Measurements from ENCODE around the gene CACNA1D.

DNA sequence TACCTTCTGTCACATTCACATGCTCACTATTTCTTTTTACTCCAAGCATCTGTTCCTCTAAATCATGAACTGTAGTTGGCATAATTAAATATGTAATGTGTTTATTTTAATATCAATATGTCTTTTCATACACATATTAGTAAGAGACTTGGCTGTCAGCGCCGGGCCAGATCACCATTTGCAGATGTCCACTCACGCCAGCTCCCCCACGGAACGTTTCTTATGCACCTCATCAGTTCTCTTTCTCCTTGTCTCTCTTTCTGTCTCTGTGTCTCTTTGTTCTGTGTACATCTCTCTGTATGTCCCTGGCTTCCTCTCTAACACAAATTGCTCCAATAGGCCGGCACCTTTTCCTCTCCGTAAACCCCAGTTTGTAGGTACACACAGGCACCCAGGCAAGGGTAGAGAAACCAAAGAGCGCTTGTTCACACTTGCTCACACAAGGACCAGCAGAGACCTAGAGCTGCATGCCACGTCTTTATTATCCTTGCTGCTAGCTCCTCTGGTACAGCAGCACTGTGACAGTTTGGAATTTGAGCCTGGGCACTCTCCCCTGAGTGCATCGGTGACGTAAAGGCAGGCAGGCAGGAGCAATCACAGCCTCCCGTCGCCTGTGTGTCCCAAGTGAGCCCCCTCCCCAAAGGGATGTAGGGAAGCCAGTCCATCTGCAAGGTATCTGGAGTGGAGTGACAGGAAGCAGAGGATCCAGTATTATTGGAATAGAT lies 40.4 kb downstream of the CACNA1D start:
- TF ChIP-seq, protein P1, sequence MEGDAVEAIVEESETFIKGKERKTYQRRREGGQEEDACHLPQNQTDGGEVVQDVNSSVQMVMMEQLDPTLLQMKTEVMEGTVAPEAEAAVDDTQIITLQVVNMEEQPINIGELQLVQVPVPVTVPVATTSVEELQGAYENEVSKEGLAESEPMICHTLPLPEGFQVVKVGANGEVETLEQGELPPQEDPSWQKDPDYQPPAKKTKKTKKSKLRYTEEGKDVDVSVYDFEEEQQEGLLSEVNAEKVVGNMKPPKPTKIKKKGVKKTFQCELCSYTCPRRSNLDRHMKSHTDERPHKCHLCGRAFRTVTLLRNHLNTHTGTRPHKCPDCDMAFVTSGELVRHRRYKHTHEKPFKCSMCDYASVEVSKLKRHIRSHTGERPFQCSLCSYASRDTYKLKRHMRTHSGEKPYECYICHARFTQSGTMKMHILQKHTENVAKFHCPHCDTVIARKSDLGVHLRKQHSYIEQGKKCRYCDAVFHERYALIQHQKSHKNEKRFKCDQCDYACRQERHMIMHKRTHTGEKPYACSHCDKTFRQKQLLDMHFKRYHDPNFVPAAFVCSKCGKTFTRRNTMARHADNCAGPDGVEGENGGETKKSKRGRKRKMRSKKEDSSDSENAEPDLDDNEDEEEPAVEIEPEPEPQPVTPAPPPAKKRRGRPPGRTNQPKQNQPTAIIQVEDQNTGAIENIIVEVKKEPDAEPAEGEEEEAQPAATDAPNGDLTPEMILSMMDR (IDR thresholded peaks at IDR 0.05) = no peak
- TF ChIP-seq EP300 (IDR thresholded peaks at IDR 0.05) = no peak
